ENCODE results near the gene PI4KA. TPM values are rescaled to one million over a fixed set of nuclear protein-coding genes. Genes with fewer than 3 reads are reported as not detected.

Gene PI4KA
- total and polyA plus RNA-seq, 2 experiments from 2014 or later = 17.1 to 38.1 TPM

GRCh38 chr22:20672082-20672424 is 186.6 kb downstream of the PI4KA start:
- Histone ChIP-seq H3K79me2 (replicated peaks; ENCODE audit: insufficient read depth) (no peaks in the 10 kb centered on the region), H3K4me3 (no peak overlapping the region), H3K9me2 (ENCODE audit: insufficient read depth) (no peaks in the 10 kb centered on the region), H3K36me3 (ENCODE audit: insufficient read depth) (no peaks in the 10 kb centered on the region), H2AFZ (no peak overlapping the region), H3K4me1 (ENCODE audit: insufficient read depth) (no peaks in the 10 kb centered on the region), H3K27ac (ENCODE audit: low read depth) (no peak overlapping the region), H4K20me1 (replicated peaks; ENCODE audit: insufficient read depth) (no peaks in the 10 kb centered on the region), H3K27me3 (ENCODE audit: insufficient read depth) (no peaks in the 10 kb centered on the region), H3K4me2 (no peak overlapping the region), H3F3A (replicated peaks; ENCODE audit: low read depth) (no peaks in the 10 kb centered on the region)
- no peaks in the 10 kb centered on the region for H3K4me1 Mint-ChIP-seq
- ATAC-seq (no peak), DNase-seq (ENCODE audit: low spot score) (no peak)
- no peaks in the 10 kb centered on the region for H3K9me3 Mint-ChIP-seq
- H3K27ac Mint-ChIP-seq = no peak overlapping the region
- no peaks in the 10 kb centered on the region for H3K27me3 Mint-ChIP-seq (ENCODE audit: insufficient read depth, low read depth, poor library complexity)
- no peak overlapping the region for H3K4me3 Mint-ChIP-seq
- no peak for TF ChIP-seq ZNF462 (CRISPR knock-in tag; IDR thresholded peaks at IDR 0.05)
- no peak for TF ChIP-seq CTCF (conservative IDR thresholded peaks at IDR 0.05; ENCODE audit: low read depth in 2 of 2)
- no peak for TF ChIP-seq REST (IDR thresholded peaks at IDR 0.05; ENCODE audit: unreplicated experiment)
- TF ChIP-seq ETS1 (IDR thresholded peaks at IDR 0.05) = no peak
- TF ChIP-seq EZH2 (IDR thresholded peaks at IDR 0.05; ENCODE audit: low read depth, unreplicated experiment) = no peak
- no peak for TF ChIP-seq POLR2AphosphoS5 (IDR thresholded peaks at IDR 0.05; ENCODE audit: low read depth)
- TF ChIP-seq EZH2phosphoT487 (IDR thresholded peaks at IDR 0.05; ENCODE audit: unreplicated experiment) = no peak
- TF ChIP-seq STAT1 (IDR thresholded peaks at IDR 0.05; ENCODE audit: unreplicated experiment) = no peak
- TF ChIP-seq CREB1 (CRISPR knock-in tag; IDR thresholded peaks at IDR 0.05; ENCODE audit: low read depth) = no peak
- H3K36me3 Mint-ChIP-seq (ENCODE audit: low read depth) = no peaks in the 10 kb centered on the region
